ENCODE results near the gene MRPL14.

DNA sequence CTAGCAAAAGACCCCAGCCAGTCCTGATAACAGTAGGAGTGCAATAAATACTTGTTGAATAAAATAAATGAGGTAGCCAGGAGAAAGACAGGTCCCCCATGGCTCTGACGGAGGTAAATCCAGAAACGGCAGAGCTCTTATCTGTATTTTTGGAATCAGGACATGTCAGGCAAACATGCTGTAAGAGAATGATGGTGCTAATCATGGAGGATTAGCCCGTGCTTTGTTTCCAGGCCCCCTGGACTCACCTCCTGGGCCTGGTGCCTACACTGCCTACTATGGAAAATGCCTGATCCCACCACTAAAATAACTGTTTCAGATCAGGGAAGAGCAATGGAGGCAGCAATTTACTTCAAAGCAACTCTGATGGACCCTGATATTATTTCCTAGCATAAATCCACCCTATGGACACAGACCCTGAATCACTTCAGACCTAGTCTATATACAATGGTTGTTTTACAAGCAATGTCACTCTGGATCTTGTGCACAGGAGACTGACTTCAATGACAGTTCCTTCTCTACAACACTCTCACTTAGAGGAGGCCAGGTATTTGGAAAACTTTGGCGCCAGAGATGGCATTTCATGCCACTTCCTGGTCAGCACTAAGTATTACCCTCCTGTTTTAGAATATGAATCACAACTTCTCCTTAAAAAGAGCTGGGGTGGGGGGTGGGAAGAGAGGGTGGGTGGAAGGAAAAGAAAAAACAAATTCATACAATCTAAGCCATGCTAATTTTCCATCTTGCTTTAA is 6.4 kb downstream of the MRPL14 start:
- no peak for TF ChIP-seq EZH2 (optimal IDR thresholded peaks at IDR 0.05; ENCODE audit: low read depth, low read length)
- TF ChIP-seq, protein P1, sequence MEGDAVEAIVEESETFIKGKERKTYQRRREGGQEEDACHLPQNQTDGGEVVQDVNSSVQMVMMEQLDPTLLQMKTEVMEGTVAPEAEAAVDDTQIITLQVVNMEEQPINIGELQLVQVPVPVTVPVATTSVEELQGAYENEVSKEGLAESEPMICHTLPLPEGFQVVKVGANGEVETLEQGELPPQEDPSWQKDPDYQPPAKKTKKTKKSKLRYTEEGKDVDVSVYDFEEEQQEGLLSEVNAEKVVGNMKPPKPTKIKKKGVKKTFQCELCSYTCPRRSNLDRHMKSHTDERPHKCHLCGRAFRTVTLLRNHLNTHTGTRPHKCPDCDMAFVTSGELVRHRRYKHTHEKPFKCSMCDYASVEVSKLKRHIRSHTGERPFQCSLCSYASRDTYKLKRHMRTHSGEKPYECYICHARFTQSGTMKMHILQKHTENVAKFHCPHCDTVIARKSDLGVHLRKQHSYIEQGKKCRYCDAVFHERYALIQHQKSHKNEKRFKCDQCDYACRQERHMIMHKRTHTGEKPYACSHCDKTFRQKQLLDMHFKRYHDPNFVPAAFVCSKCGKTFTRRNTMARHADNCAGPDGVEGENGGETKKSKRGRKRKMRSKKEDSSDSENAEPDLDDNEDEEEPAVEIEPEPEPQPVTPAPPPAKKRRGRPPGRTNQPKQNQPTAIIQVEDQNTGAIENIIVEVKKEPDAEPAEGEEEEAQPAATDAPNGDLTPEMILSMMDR (IDR thresholded peaks at IDR 0.05; ENCODE audit: low read length): no peak

Data from MM.1S (cell line).